ENCODE measurements around the gene ADAD2.

ADAD2 gene

DNA sequence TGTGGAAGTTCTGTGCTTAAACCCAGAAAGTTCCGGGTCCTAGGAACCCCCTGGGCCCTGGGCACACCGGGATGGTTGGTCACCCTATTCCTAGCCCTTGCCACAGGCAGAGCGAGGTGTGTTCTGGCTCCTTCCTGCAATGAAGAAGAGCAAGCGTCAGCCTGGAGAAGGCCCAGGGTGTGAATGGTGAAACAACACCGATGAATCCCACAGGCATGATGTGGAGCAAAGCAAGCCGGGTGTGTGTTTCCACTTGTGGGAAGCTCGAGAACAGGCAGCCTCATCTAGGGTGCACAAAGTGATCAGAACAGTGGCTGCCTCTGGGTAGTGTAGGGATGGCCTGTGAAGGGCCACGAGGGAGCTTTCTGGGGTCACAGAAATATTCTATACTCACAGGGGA is 35.1 kb downstream of the ADAD2 start:
- no peak for DNase-seq

DNA sequence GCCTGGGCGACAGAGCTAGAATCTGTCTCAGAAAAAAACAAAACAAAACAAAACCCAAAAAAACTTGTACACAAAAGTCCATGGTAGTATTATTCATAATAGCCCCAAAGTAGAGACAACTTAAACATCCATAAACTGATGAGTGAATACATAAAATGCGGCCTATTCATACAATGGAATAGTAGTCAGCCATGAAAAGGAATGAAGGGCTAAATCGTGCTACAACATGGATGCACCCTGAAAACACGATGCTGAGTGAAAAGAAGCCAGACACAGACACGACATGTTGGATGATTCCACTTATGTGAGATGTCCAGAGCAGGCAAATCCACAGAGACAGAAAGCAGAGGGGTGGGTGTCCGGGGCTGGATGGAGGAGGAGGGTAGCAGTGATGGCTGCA is 36.6 kb downstream of the ADAD2 start:
- DNase-seq: no peak

GRCh38 chr16:84228256-84228838 is 37.4 kb downstream of the ADAD2 start:
- DNase-seq: no peak

DNA sequence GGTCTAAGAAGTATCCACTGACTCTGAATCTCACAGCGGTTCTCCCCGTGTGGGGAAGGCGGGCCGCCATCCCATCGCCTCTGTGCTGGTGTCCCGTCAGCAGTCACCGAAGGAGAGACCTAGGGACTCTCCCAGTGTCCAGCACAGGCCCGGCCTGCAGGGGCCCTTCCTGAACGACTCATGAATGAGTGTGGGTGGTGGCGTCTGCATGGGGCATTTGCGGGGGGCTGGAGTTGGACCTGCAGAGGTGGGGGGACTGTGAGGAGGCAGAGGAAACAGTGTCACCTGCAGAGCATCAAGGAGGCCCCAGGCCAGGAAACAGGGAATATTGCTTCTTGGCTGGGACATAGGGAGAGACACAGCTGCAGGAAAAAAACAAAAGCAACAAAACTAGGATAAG is 38.5 kb downstream of the ADAD2 start:
- DNase-seq: no peak

GRCh38 chr16:84232060-84232459 is 41.1 kb downstream of the ADAD2 start:
- no peak for DNase-seq

- DNase-seq: no peak
These were observed 42.0 kb downstream of the ADAD2 start for GRCh38 chr16:84232969-84233368.

- no peak for DNase-seq
These were observed 42.8 kb downstream of the ADAD2 start for GRCh38 chr16:84233748-84234147.

DNA sequence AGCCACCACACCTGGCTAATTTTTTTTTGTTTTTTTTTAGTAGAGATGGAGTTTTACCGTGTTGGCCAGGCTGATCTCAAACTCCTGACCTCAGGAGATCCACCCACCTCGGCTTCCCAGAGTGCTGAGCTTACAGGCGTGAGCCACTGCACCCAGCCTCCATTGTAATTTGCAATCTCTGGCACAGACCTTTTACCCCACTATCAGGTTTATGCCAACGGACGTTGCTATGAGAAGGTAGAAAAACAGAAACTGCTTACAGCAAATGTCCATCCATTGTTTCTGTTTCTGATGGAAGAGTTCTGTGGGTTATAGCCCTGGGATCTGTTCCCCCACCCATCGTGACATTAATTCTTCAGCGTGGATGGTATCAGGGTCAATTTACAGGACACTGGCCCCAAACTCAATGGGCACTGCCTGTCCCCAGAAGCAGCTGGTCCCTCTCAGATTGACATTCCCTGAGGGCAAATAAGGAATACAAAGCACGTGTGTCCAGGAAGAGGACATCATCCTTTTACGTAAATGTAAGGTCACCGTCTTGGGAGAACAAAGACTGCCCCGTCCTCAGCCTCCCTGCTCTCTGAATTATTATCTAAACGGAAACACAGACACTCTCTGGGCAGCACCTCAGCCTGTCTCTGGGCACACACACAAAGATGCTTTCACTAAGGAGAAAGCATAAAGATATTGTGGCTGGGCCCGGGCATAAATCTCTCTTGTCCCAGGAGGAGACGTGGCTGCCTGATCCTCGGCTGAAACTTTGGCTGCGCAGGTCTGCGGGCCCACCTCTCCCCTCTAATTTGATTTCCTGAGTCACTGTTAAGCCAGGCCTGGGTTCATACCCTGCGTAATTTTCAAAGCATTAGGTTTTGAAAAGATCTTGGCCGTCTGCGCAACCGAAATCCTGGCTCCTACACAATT is 43.6 kb downstream of the ADAD2 start:
- DNase-seq: no peak

GRCh38 chr16:84236671-84237070 is 45.7 kb downstream of the ADAD2 start:
- DNase-seq: no peak

DNA sequence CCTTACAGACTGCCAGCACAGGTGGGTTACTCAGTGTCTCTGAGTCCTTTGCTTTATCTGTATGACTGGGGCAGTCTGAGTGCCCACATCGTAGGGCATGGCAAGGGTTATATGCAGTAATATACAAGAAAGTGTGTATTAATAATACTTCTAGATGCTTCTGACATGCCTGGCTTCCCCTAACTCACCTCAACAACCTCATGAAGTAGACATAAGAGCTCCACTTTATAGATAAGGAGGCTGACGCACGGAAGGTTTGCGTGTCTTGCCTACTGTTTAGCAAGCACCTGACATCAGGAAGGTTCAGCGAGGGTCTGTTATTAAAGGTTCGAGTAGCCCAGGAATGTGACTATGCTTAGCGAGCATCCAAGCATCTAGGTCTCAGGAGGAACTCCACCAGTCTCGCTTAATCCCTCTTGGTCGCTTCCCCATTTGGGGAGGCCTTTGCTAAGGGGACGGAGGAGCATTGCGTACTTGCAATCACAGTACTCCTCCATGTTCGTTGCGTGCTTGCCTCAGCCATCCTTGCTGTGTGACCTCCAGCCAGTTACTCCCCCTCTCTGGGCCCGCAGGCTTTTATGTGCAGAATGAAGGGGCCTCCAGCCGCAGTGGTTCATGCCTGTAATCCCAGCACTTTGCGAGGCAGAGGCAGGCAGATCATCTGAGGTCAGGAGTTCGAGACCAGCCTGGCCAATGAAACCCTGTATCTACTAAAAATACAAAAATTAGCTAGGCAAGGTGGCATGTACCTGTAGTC is 47.2 kb downstream of the ADAD2 start:
- DNase-seq: no peak

DNA sequence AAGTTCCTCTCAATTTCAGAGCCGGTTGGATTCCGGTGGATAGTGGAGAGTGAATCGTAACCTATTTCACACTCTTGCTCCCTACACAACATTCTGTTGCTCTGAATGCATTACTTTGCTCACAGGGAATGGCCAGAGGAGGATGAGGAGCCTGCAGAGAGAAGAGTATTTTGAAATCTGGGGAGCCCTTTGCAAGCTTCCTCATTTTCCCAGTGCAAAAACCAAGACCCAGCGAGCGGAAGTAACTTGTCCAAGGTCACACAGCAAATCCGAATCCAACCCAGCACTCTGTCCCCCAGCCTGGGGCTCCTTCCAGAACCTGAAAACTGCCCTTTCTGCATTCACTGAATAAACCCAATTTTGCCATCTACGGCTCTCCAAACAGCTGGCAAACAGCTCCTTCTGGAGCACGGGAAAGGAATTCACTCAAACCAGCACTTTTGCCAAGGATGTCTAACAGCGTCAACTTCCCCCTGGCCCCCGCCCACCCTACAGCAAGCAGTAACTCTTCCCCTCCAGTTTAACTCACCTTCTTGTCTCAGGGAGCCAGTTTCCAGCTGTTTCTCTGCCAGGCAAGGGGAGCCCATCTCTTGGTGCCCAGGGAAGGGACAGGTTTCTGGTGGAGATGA is 48.3 kb downstream of the ADAD2 start:
- no peak for DNase-seq

- no peak for DNase-seq
These were observed 49.0 kb downstream of the ADAD2 start, which contains the start of gene KCNG4 for GRCh38 chr16:84239909-84240308. TSS of gene KCNG4 (minus strand) at chr16:84240012. CDS start at chr16:84237485, 2,527 bp downstream.

DNA sequence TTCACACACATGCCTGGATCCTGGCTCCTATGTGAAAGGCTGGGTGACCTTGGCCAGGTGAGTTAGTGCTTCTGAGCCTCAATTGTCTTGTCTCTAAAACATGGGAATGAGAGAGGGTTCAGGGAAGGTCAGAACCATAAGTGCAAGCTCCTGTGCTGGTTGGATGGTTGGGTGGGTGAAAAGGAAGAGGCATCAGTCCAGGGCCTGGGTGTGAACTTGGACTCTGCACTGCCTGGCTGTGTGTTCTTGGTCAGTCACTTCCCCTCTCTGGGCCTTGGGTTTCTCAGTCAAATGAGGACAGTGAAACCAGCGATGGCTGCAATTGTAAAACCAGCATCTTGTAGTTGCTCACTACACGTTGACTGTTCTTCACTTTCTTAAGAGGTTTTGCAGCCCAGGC is 49.5 kb downstream of the ADAD2 start:
- DNase-seq: no peak

- no peak for DNase-seq
These were observed 50.8 kb downstream of the ADAD2 start for GRCh38 chr16:84241778-84242177.

DNA sequence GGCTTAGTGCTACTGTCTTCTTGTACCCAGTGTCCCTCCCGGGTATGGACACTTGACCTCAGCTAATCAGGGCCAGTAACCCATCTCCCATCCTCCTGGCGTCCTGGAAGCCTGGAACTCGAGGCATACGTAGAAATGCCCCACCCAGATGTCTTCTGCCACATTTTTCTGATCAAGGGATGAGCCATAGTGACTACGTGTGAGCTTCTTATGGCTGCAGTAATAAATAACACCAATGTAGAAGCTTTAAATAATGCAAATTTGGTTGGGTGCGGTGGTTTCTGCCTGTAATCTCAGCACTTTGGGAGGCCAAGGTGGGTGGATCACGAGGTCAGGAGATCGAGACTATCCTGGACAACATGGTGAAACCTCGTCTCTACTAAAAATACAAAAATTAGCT is 51.9 kb downstream of the ADAD2 start:
- no peak for DNase-seq

DNA sequence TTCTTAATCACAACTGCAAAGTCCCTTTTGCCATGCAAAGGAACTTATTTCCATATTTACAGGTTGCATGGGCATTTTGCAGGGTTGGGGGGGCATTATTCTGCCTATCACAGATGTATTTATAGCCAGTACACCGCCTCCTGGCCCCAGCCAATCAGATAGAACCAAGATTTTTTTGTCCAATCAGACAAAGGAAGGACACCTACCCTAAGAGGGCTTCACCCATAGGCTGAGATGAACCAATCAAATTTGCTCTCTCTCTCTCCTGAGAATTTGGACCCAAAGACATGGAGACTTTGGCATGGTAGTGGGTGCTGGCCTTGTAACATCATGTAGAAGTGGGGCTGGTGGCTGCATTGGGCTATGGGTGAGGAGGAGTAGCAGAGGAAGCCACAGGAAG is 52.8 kb downstream of the ADAD2 start:
- no peak for DNase-seq

- no peak for DNase-seq
These were observed 53.8 kb downstream of the ADAD2 start for GRCh38 chr16:84244728-84245127.

DNA sequence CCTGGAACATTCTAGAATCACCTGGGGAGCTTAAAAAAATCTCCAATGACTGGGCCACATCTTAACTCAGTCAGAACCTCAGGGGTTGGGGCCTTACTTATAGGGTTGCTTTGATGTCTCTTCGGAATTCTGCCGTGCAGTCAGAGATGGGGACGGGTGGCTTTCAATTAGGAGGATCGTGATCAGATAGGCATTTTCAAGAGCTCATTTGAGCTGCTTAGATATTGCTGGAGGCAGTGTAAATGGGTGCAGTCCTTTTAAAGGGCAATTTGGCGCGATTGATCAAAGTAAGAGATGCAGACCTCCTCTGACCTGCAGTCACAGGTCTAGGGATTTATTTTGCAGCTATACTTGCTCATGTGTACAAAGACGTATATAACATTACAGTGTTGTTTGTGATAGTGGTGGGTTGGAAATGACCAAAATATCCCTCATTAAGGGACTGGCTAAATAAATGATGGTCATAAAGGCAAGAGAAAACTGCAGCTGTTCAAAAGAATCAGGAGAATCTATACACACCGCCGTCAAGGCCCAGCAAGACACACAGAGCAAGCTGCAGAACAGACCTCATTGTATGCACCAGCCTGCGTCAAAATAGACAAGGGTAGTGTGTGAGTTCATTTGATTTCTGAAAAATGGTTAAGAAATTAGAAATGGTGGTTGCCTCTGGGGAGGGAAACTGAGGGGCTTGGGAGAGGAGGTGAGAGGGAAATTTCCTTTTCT is 55.2 kb downstream of the ADAD2 start:
- no peak for DNase-seq

GRCh38 chr16:84246679-84247077 is 55.7 kb downstream of the ADAD2 start:
- no peak for DNase-seq
